ENCODE results near the gene HSPA1A.
"Not testable (repeated sequence)": the region's sequence is repeated elsewhere in the genome, so short reads cannot be mapped to it uniquely, and the experiment has no call there.

Gene HSPA1A

GRCh38 chr6:31781244-31782125, 33.9 kb upstream of the HSPA1A start:
- no peak for DNase-seq (ENCODE audit: low read depth in 2 of 3, low spot score in 1 of 3)

GRCh38 chr6:31782126-31782855, 33.1 kb upstream of the HSPA1A start:
- DNase-seq (ENCODE audit: low read depth in 2 of 3, low spot score in 1 of 3) = no peak

- no peak for DNase-seq (ENCODE audit: low read depth in 2 of 3, low spot score in 1 of 3)
These were observed 31.0 kb upstream of the HSPA1A start for GRCh38 chr6:31784098-31784925.

- no peak for DNase-seq (ENCODE audit: low read depth in 2 of 3, low spot score in 1 of 3)
These were observed 29.9 kb upstream of the HSPA1A start for GRCh38 chr6:31785475-31785874.

- no peak for DNase-seq (ENCODE audit: low read depth in 2 of 3, low spot score in 1 of 3)
These were observed 23.8 kb upstream of the HSPA1A start for GRCh38 chr6:31791324-31792089.

- no peak for DNase-seq (ENCODE audit: low read depth in 2 of 3, low spot score in 1 of 3)
These were observed 23.3 kb upstream of the HSPA1A start for GRCh38 chr6:31792090-31792374.

- no peak for DNase-seq (ENCODE audit: low read depth in 2 of 3, low spot score in 1 of 3)
These were observed 22.6 kb upstream of the HSPA1A start for GRCh38 chr6:31792761-31793171.

GRCh38 chr6:31793927-31794245, 21.5 kb upstream of the HSPA1A start:
- not testable (repeated sequence) for DNase-seq (ENCODE audit: low read depth in 2 of 3, low spot score in 1 of 3)

- DNase-seq (ENCODE audit: low read depth in 2 of 3, low spot score in 1 of 3) = no peak
These were observed 21.0 kb upstream of the HSPA1A start for GRCh38 chr6:31794294-31794865.

GRCh38 chr6:31794866-31795615, 20.3 kb upstream of the HSPA1A start:
- no peak for DNase-seq (ENCODE audit: low read depth in 2 of 3, low spot score in 1 of 3)

- peak; percentile 72 to 81 (median 77) for DNase-seq (ENCODE audit: low read depth in 2 of 3, low spot score in 1 of 3)
These were observed 19.6 kb upstream of the HSPA1A start, which contains the start of gene VARS1 for GRCh38 chr6:31795616-31796298. TSS of gene VARS1 (minus strand) at chr6:31795752. CDS start at chr6:31795217, 535 bp downstream.

GRCh38 chr6:31796993-31797385, 18.4 kb upstream of the HSPA1A start:
- no peak for DNase-seq (ENCODE audit: low read depth in 2 of 3, low spot score in 1 of 3)

- DNase-seq (ENCODE audit: low read depth in 2 of 3, low spot score in 1 of 3) = no peak
These were observed 17.8 kb upstream of the HSPA1A start for GRCh38 chr6:31797588-31797987.

- DNase-seq (ENCODE audit: low read depth in 2 of 3, low spot score in 1 of 3) = no peak
These were observed 15.6 kb upstream of the HSPA1A start for GRCh38 chr6:31799781-31800180.

GRCh38 chr6:31801031-31801927, 14.1 kb upstream of the HSPA1A start:
- not testable (repeated sequence) for DNase-seq (ENCODE audit: low read depth in 2 of 3, low spot score in 1 of 3)

- no peak for DNase-seq (ENCODE audit: low read depth in 2 of 3, low spot score in 1 of 3)
These were observed 9.3 kb upstream of the HSPA1A start for GRCh38 chr6:31805939-31806469.

GRCh38 chr6:31806470-31807272, 8.7 kb upstream of the HSPA1A start, which contains the start of gene LSM2:
TSS of gene LSM2 (minus strand) at chr6:31806966. CDS start at chr6:31806757, 209 bp downstream.
- peak; percentile 93 to 97 (median 97) for DNase-seq (ENCODE audit: low read depth in 2 of 3, low spot score in 1 of 3)

Measured in stimulated activated CD4-positive, alpha-beta T cell treated with anti-CD3 and anti-CD28 coated beads, Interleukin-12 subunit alpha, Interleukin-12 subunit beta, amount 100 ng/mL, for 48 hours (primary cell).